H9 (cell line): Measurements from ENCODE around the gene SYT3. TPM values are rescaled to one million over a fixed set of nuclear protein-coding genes. Genes with fewer than 3 reads are reported as not detected.

Experiments
- DNase-seq: peaks from one replicate; pipeline ENCODE4 v3.0.0-alpha.2; 2017
- H2AFZ ChIP-seq: one replicate; pipeline ENCODE4 v1.6.1; 2013; ENCODE audit warnings: mild to moderate bottlenecking, low read length, control low read depth, moderate library complexity
- H2AK5ac ChIP-seq: 2 replicates; pipeline ENCODE4 v1.6.1; 2013; ENCODE audit warnings: low read length, control low read depth, mixed read lengths; ENCODE audit not compliant: insufficient read length
- H2BK120ac ChIP-seq: one replicate; pipeline ENCODE4 v1.6.1; 2013; ENCODE audit warnings: low read depth, mild to moderate bottlenecking, low read length, control low read depth, inconsistent platforms; ENCODE audit not compliant: poor library complexity, severe bottlenecking
- H2BK12ac ChIP-seq: 2 replicates; pipeline ENCODE4 v1.6.1; 2013; ENCODE audit warnings: low read length, control low read depth, mixed read lengths, low read depth; ENCODE audit not compliant: insufficient read length
- H2BK15ac ChIP-seq: 2 replicates; pipeline ENCODE4 v1.6.1; 2013; ENCODE audit warnings: low read depth, low read length, control low read depth
- H2BK20ac ChIP-seq: one replicate; pipeline ENCODE4 v1.6.1; 2013; ENCODE audit warnings: low read depth, mild to moderate bottlenecking, low read length, control low read depth, inconsistent platforms; ENCODE audit not compliant: poor library complexity, severe bottlenecking
- H2BK5ac ChIP-seq: 2 replicates; pipeline ENCODE4 v1.6.1; 2013; ENCODE audit warnings: low read length, control low read depth, mixed read lengths; ENCODE audit not compliant: insufficient read length
- H3K14ac ChIP-seq: 2 replicates; pipeline ENCODE4 v1.6.1; 2013; ENCODE audit warnings: low read length, control low read depth; ENCODE audit not compliant: insufficient read depth
- H3K18ac ChIP-seq: 2 replicates; pipeline ENCODE4 v1.6.1; 2013; ENCODE audit warnings: low read depth, mild to moderate bottlenecking, mixed read lengths, low read length, control low read depth; ENCODE audit not compliant: insufficient read length
- H3K23ac ChIP-seq: 2 replicates; pipeline ENCODE4 v1.6.1; 2013; ENCODE audit warnings: low read length, control low read depth, mixed read lengths, low read depth; ENCODE audit not compliant: insufficient read length
- H3K23me2 ChIP-seq: 2 replicates; pipeline ENCODE4 v1.6.1; 2013; ENCODE audit warnings: low read depth, mild to moderate bottlenecking, mixed read lengths, low read length, control low read depth; ENCODE audit not compliant: insufficient read length, poor library complexity, severe bottlenecking
- H3K27ac ChIP-seq: 2 replicates; pipeline ENCODE4 v1.5.1; 2013; ENCODE audit warnings: low read length, control low read depth, mixed read lengths, low read depth; ENCODE audit not compliant: insufficient read length
- H3K27me3 ChIP-seq: 2 replicates; pipeline ENCODE4 v1.6.1; 2013; ENCODE audit warnings: low read length, control low read depth, inconsistent platforms; ENCODE audit not compliant: insufficient read depth
- H3K4ac ChIP-seq: 2 replicates; pipeline ENCODE4 v1.6.1; 2013; ENCODE audit warnings: low read depth, mild to moderate bottlenecking, control low read depth, inconsistent platforms, low read length, moderate library complexity
- H3K4me1 ChIP-seq: 2 replicates; pipeline ENCODE4 v1.6.1; 2013; ENCODE audit warnings: low read length, control low read depth, inconsistent platforms; ENCODE audit not compliant: insufficient read depth
- H3K4me2 ChIP-seq: 2 replicates; pipeline ENCODE4 v1.6.1; 2013; ENCODE audit warnings: low read length, control low read depth, mixed read lengths; ENCODE audit not compliant: insufficient read length, insufficient read depth
- H3K56ac ChIP-seq: 2 replicates; pipeline ENCODE4 v1.6.1; 2013; ENCODE audit warnings: low read depth, mild to moderate bottlenecking, mixed read lengths, low read length, control low read depth; ENCODE audit not compliant: insufficient read length
- H3K79me1 ChIP-seq: 2 replicates; pipeline ENCODE4 v1.6.1; 2013; ENCODE audit warnings: low read depth, mild to moderate bottlenecking, moderate library complexity, low read length, control low read depth, inconsistent platforms; ENCODE audit not compliant: insufficient read depth, poor library complexity, severe bottlenecking
- H3K79me2 ChIP-seq: 2 replicates; pipeline ENCODE4 v1.6.1; 2013; ENCODE audit warnings: low read length, control low read depth, inconsistent platforms; ENCODE audit not compliant: insufficient read depth
- H3K9ac ChIP-seq: 2 replicates; pipeline ENCODE4 v1.6.1; 2013; ENCODE audit warnings: low read length, control low read depth, mixed read lengths; ENCODE audit not compliant: insufficient read length; ENCODE audit errors: extremely low read depth
- H3K9me3 ChIP-seq: one replicate; pipeline ENCODE4 v1.6.1; 2013; ENCODE audit warnings: low read depth, low read length, inconsistent platforms; ENCODE audit not compliant: control insufficient read depth
- H3T11ph ChIP-seq: one replicate; pipeline ENCODE4 v1.6.1; 2013; ENCODE audit warnings: mild to moderate bottlenecking, low read length, control low read depth, inconsistent platforms
- H4K20me1 ChIP-seq: one replicate; pipeline ENCODE4 v1.6.1; 2013; ENCODE audit not compliant: control insufficient read depth, insufficient read length, insufficient read depth
- H4K5ac ChIP-seq: 2 replicates; pipeline ENCODE4 v1.6.1; 2013; ENCODE audit warnings: low read depth, mild to moderate bottlenecking, mixed read lengths, low read length, control low read depth; ENCODE audit not compliant: insufficient read length
- H4K8ac ChIP-seq: replicated peaks from 2 replicates; pipeline ENCODE4 v1.6.1; 2013; ENCODE audit warnings: low read length, control low read depth, mixed read lengths, low read depth; ENCODE audit not compliant: insufficient read length
- H4K91ac ChIP-seq: 2 replicates; pipeline ENCODE4 v1.6.1; 2013; ENCODE audit warnings: low read depth, mild to moderate bottlenecking, moderate library complexity, mixed read lengths, low read length, control low read depth; ENCODE audit not compliant: insufficient read length
- H3K27ac Mint-ChIP-seq, 3 experiments: 2 replicates in 2 of 3; 3 replicates in 1 of 3; pipeline ENCODE4 v1.8.0; 2020 to 2021; ENCODE audit warnings: mixed read lengths in 3 of 3, mild to moderate bottlenecking in 1 of 3, moderate library complexity in 1 of 3
- H3K27me3 Mint-ChIP-seq: 2 replicates; pipeline ENCODE4 v1.8.0; 2021; ENCODE audit warnings: low read depth, mild to moderate bottlenecking, moderate library complexity, mixed read lengths
- H3K36me3 Mint-ChIP-seq, 3 experiments: 2 replicates in 2 of 3; 3 replicates in 1 of 3; pipeline ENCODE4 v1.8.0; 2020 to 2021; ENCODE audit warnings: low read depth in 3 of 3, mixed read lengths in 3 of 3; ENCODE audit not compliant: insufficient read depth in 1 of 3
- H3K4me1 Mint-ChIP-seq, 2 experiments: 2 replicates each; pipeline ENCODE4 v1.8.0; 2020; ENCODE audit warnings: mixed read lengths in 2 of 2
- H3K4me3 Mint-ChIP-seq, 2 experiments: 2 replicates in 1 of 2; 3 replicates in 1 of 2; pipeline ENCODE4 v1.8.0; 2020 to 2021; ENCODE audit warnings: mild to moderate bottlenecking in 2 of 2, mixed read lengths in 2 of 2, moderate library complexity in 1 of 2
- H3K9me3 Mint-ChIP-seq, 2 experiments: 2 replicates in 1 of 2; 3 replicates in 1 of 2; pipeline ENCODE4 v1.8.0; 2020; ENCODE audit warnings: mild to moderate bottlenecking in 2 of 2, mixed read lengths in 2 of 2, moderate library complexity in 1 of 2
- CTCF ChIP-seq: fragments of 200-600 bp; sonication (generic); conservative IDR thresholded peaks from 3 replicates; pipeline ENCODE4 v1.8.0; 2021; ENCODE audit warnings: antibody characterized with exemption, mild to moderate bottlenecking
- whole genome bisulfite sequencing: extraction: QIAGEN DNeasy Blood & Tissue Kit; methylation state at CpG from one replicate; pipeline ENCODE4 v1.1.7; 2013; ENCODE audit warnings: missing lambda C conversion rate, low lambda C conversion rate, mixed read lengths; ENCODE audit not compliant: insufficient read length; ENCODE audit errors: extremely low coverage; 5-methylcytosine and 5-hydroxymethylcytosine counted together
- total RNA-seq: library from RNA; stranded (reverse); gene quantifications from 2 replicates; pipeline ENCODE4 v1.2.1, GENCODE V29; 2021

SYT3 gene
- total RNA-seq, 1 experiment from 2014 or later = 3.1 TPM

- no peaks in the 10 kb centered on the region for H4K20me1 ChIP-seq
- no peak overlapping the region for H3K18ac ChIP-seq
- no peak overlapping the region for H4K91ac ChIP-seq
- peaks cover 0 to 7% of the 10 kb centered on the region in 2 experiments; a peak in 1 of 4 replicates for H3K4me1 Mint-ChIP-seq
- no peak overlapping the region for H2AFZ ChIP-seq
- H3K27me3 ChIP-seq = peaks cover 2% of the 10 kb centered on the region; the same call in 1 of the 2 replicates
- no peak overlapping the region for H2BK15ac ChIP-seq
- no peak overlapping the region for H3K27ac ChIP-seq
- H3K9me3 ChIP-seq = no peaks in the 10 kb centered on the region
- H3K9me3 Mint-ChIP-seq = peaks cover 28 to 30% of the 10 kb centered on the region in 2 experiments
- no peak overlapping the region for H3K23ac ChIP-seq
- no peak overlapping the region for H3K4ac ChIP-seq
- H3K79me2 ChIP-seq = no peaks in the 10 kb centered on the region
- no peaks in the 10 kb centered on the region for H3K4me1 ChIP-seq
- H4K8ac ChIP-seq = no peak overlapping the region
- H2BK5ac ChIP-seq = no peak overlapping the region
- no peak overlapping the region for H2BK20ac ChIP-seq
- no peak overlapping the region for H3T11ph ChIP-seq
- peaks cover 54% of the 10 kb centered on the region for H3K27me3 Mint-ChIP-seq
- H3K79me1 ChIP-seq = no peaks in the 10 kb centered on the region
- no peak overlapping the region for H3K14ac ChIP-seq
- no peaks in the 10 kb centered on the region for H3K23me2 ChIP-seq
- DNase-seq = no peak
- no peak overlapping the region for H3K9ac ChIP-seq
- TF ChIP-seq CTCF = no peak
- no peak overlapping the region for H2BK120ac ChIP-seq
- H2BK12ac ChIP-seq = no peak overlapping the region
- WGBS = no CpG with 5 or more reads among the region's 4 CpGs
- H3K56ac ChIP-seq = no peak overlapping the region
- no peak overlapping the region for H3K4me3 Mint-ChIP-seq
- H3K36me3 Mint-ChIP-seq = peaks cover 10 to 18% (median 14%) of the 10 kb centered on the region in 3 experiments
- no peak overlapping the region for H3K4me2 ChIP-seq
- no peak overlapping the region for H2AK5ac ChIP-seq
- H3K27ac Mint-ChIP-seq = no peak overlapping the region
- H4K5ac ChIP-seq = no peak overlapping the region
Measured at GRCh38 chr19:50602935-50603334, 36.7 kb downstream of the SYT3 start.
